Common myeloid progenitor, CD34-positive (primary cell): ENCODE data around the gene SH3PXD2B.
A peak's percentile ranks its signal among the peaks of the same experiment; 100 is the strongest.

ENCODE experiments used
- CTCF ChIA-PET: fragments of 350-600 bp; sonication (Branson Sonifier 250); formaldehyde crosslinking; loops from one replicate; lab custom pipeline; 2021; ENCODE audit warnings: antibody characterized with exemption; lab: Charles Lee
- POLR2A ChIA-PET: fragments of 350-600 bp; sonication (Branson Sonifier 250); formaldehyde crosslinking; loops from one replicate; lab custom pipeline; 2021; ENCODE audit warnings: antibody characterized with exemption; lab: Charles Lee
- DNase-seq, 3 donors: peaks; one replicate each; pipeline versions ENCODE4 v3.0.0 to v3.0.0-alpha.2; 2013
- H3K27ac ChIP-seq, 2 experiments: 1 replicate in 1 of 2; 2 replicates in 1 of 2; pipeline ENCODE4 v1.7.0; 2013; ENCODE audit warnings: inconsistent platforms in 2 of 2, low read length in 2 of 2, mild to moderate bottlenecking in 2 of 2, low read depth in 1 of 2, moderate library complexity in 1 of 2; ENCODE audit not compliant: severe bottlenecking in 2 of 2, insufficient read depth in 1 of 2, poor library complexity in 1 of 2
- H3K27me3 ChIP-seq, 5 experiments: replicated peaks in 2 of 5; 1 replicate in 3 of 5; 2 replicates in 2 of 5; pipeline versions ENCODE4 v1.6.1 to v1.7.0; 2013; ENCODE audit warnings: low read length in 4 of 5, mild to moderate bottlenecking in 2 of 5, moderate library complexity in 2 of 5, inconsistent platforms in 1 of 5; ENCODE audit not compliant: insufficient read depth in 5 of 5, control insufficient read depth in 4 of 5
- H3K36me3 ChIP-seq, 4 experiments: 1 replicate in 2 of 4; 2 replicates in 2 of 4; pipeline versions ENCODE4 v1.6.1 to v1.7.0; 2013; ENCODE audit warnings: low read length in 3 of 4, control low read depth in 1 of 4, mild to moderate bottlenecking in 1 of 4; ENCODE audit not compliant: control insufficient read depth in 4 of 4, insufficient read depth in 4 of 4
- H3K4me1 ChIP-seq, 4 experiments: 1 replicate in 3 of 4; 2 replicates in 1 of 4; pipeline versions ENCODE4 v1.6.1 to v1.7.1; 2013; ENCODE audit warnings: low read length in 3 of 4, mild to moderate bottlenecking in 3 of 4, control low read depth in 1 of 4, inconsistent platforms in 1 of 4, moderate library complexity in 1 of 4; ENCODE audit not compliant: control insufficient read depth in 4 of 4, insufficient read depth in 4 of 4; ENCODE audit errors: control extremely low read depth in 1 of 4
- H3K4me3 ChIP-seq, 7 experiments: 1 replicate in 4 of 7; 2 replicates in 3 of 7; pipeline versions ENCODE4 v1.5.1 to v1.7.0; 2013; ENCODE audit warnings: mild to moderate bottlenecking in 7 of 7, low read length in 6 of 7, moderate library complexity in 6 of 7, inconsistent platforms in 2 of 7, low read depth in 2 of 7, control low read depth in 1 of 7; ENCODE audit not compliant: insufficient read depth in 4 of 7, control insufficient read depth in 1 of 7; ENCODE audit errors: extremely low read depth in 1 of 7
- H3K9me3 ChIP-seq, 5 experiments: 1 replicate in 4 of 5; 2 replicates in 1 of 5; pipeline versions ENCODE4 v1.6.1 to v1.7.1; 2013; ENCODE audit warnings: low read length in 4 of 5, mild to moderate bottlenecking in 2 of 5, inconsistent platforms in 1 of 5, low read depth in 1 of 5, moderate library complexity in 1 of 5; ENCODE audit not compliant: control insufficient read depth in 4 of 5, insufficient read depth in 2 of 5; ENCODE audit errors: control extremely low read depth in 1 of 5
- WGBS: methylation state at CpG from one replicate; pipeline ENCODE4 v1.1.5; 2013; ENCODE audit not compliant: insufficient coverage; 5-methylcytosine and 5-hydroxymethylcytosine counted together

Gene SH3PXD2B

DNA sequence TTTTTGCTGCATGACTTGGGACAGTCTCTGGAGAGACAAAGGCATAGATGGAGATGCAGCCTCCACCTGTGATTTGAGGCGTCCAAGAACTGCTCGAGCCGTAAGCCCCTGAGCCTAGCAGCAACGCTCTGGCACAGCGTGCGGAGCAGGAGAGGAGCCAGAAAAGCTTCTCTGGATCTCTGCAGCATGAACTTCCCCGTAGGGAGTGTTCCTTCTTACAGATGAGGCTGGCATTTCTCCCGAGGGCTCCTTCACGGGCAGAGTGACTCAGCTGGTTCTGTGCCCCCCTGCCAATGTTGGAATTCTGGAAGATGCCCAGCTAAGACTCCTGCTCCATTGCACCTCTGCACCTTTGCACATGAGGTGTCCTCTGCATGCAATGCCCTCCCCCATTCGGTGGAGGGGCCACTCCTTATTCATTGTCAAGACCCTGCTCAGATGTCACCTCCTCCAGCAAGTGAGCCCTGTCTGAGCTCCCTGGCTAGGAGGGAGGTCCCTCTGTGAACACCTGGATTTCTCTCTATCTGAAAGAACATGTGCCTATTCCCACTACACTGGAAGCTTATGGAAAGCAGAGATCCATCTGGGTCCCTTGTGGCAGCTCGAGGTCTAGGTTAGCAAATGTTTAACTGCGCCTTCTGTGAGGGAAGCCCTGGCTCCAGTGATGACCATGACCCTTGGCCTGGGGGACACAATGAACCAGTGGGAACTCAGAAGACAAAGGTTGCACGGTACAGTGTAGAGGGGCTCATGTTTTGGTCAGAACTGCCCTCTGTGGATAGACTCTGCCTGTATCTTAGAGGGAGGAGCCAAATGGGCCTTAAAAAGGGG is 39.6 kb downstream of the SH3PXD2B start:
- 87% methylated on average over 13 of the region's 13 CpGs for WGBS
- POLR2A ChIA-PET = no interaction called here
- H3K4me3 ChIP-seq = no peak overlapping the region
- peaks cover 0 to 42% (median 15%) of the 10 kb centered on the region in 4 experiments for H3K4me1 ChIP-seq
- H3K9me3 ChIP-seq = no peaks in the 10 kb centered on the region
- no peak for DNase-seq
- H3K36me3 ChIP-seq = peaks cover 0 to 2% (median 0%) of the 10 kb centered on the region in 4 experiments
- H3K27ac ChIP-seq = no peak overlapping the region
- CTCF ChIA-PET = no interaction called here
- peaks cover 0 to 5% (median 0%) of the 10 kb centered on the region in 5 experiments for H3K27me3 ChIP-seq

DNA sequence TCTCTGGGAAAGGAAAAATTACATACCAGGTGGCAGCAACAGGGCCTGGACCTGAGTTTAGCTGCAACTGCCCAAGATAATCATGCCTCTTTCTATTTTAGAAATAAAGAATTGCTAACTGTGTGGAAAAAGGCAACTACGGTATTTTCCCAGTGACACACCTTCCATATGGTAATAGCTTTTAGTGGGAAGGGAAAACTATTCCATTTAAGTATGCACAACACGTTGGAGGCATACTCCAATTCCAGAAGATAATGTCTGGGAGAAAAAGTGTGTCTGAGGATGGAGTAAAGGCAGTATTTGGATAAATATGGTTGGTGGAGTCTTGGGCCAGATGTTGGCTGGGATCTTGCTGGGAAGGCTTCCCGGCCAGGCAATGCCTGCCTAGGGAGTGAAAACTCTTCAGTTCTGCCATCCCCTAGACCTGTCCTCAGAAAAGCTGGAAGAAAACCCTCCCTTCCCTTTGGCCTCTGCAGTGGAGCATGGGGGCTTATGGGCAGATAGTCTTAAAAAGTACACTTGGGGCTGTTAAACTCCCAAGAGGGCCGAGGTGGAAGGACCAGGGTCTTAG is 40.6 kb downstream of the SH3PXD2B start:
- CTCF ChIA-PET = no interaction called here
- WGBS = 100% methylated on average over 1 of the region's 4 CpGs
- no peak for DNase-seq
- Histone ChIP-seq H3K27me3 (peaks cover 0 to 5% (median 0%) of the 10 kb centered on the region in 5 experiments), H3K4me1 (peaks cover 0 to 45% (median 16%) of the 10 kb centered on the region in 4 experiments), H3K36me3 (peaks cover 0 to 2% (median 0%) of the 10 kb centered on the region in 4 experiments), H3K27ac (no peak overlapping the region), H3K4me3 (no peak overlapping the region), H3K9me3 (no peaks in the 10 kb centered on the region)
- POLR2A ChIA-PET = no interaction called here

DNA sequence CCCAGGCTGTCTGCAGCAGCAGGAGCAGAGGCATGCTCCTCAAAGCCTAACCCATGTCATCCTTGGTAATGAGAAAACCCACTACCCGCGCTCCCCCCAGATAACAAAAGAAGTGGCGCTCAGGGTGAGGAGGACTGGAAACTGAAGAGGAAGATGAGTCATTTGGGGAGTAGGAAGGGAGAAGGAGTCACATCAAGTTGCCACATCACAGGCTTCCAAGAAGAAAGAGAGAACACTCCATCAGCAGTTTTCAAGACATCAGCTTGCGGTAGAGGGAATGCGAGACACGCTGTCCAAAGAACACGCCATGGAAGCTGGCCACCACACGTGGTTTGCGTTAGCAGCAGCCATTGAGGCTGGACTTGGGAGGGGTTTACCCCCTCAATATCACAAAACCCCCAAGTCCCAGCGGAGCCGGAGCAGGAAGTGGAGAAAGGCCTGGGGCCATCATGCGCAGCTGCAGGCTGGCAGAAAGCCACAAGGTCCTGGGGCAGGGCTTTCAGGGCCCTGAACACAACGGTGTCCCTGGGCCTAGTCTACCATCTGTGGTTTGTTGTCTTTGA is 41.5 kb downstream of the SH3PXD2B start:
- DNase-seq = peak; percentile 14 to 47 (median 46)
- Histone ChIP-seq H3K4me1 (peaks cover 0 to 45% (median 16%) of the 10 kb centered on the region in 4 experiments), H3K27me3 (peaks cover 0 to 5% (median 4%) of the 10 kb centered on the region in 5 experiments), H3K4me3 (no peak overlapping the region), H3K27ac (no peak overlapping the region), H3K36me3 (peaks cover 0 to 2% (median 0%) of the 10 kb centered on the region in 4 experiments), H3K9me3 (no peaks in the 10 kb centered on the region)
- CTCF ChIA-PET = interaction anchor here (1.2 to 2.8 kb wide), 3 partner anchors 22 to 39 kb away, joined by 4 to 7 read pairs (median 7); no protein-coding TSS in a partner anchor
- WGBS = 56% methylated on average over 1 of the region's 13 CpGs
- POLR2A ChIA-PET = interaction anchor here (0.7 kb wide), 1 partner anchor 13 kb away, joined by 3 read pairs; no protein-coding TSS in a partner anchor

DNA sequence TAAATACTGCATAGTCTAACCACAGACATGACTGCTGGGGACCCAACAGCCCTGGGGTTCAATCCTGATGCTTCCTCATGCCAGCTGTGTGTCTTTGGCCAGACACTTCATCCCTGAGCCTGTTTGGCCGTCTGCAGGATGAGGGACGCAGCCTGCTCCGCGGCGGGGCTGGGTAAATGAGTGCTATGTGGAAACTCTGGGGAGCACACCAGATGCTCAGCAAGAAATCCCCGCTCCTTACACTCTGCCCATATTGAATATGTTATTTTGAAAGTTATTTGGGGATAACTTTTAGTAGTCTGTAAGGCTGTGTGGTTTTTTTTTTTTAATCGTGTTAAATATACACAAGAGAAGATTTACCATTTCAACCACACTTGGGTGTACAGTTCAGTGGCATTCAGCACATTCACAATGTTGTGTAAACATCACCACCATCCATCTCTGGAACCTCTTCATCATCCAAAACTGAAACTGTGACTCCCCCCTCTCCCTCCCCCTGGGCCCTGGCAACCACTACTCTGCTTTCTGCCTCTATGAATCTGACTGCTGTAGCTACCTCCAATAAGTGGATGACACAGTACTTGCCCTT is 42.7 kb downstream of the SH3PXD2B start:
- DNase-seq = peak in 2 of 3 donors; percentile 39 to 40
- H3K4me3 ChIP-seq = no peak overlapping the region
- no peaks in the 10 kb centered on the region for H3K9me3 ChIP-seq
- POLR2A ChIA-PET = no interaction called here
- peaks cover 0 to 45% (median 16%) of the 10 kb centered on the region in 4 experiments for H3K4me1 ChIP-seq
- 95% methylated on average over 3 of the region's 7 CpGs for WGBS
- H3K27me3 ChIP-seq = peaks cover 0 to 9% (median 5%) of the 10 kb centered on the region in 5 experiments
- CTCF ChIA-PET = interaction anchor here (1.1 to 2.8 kb wide), 3 partner anchors 10 to 40 kb away, joined by 3 to 7 read pairs (median 7); no protein-coding TSS in a partner anchor
- H3K36me3 ChIP-seq = no peaks in the 10 kb centered on the region
- no peak overlapping the region for H3K27ac ChIP-seq

DNA sequence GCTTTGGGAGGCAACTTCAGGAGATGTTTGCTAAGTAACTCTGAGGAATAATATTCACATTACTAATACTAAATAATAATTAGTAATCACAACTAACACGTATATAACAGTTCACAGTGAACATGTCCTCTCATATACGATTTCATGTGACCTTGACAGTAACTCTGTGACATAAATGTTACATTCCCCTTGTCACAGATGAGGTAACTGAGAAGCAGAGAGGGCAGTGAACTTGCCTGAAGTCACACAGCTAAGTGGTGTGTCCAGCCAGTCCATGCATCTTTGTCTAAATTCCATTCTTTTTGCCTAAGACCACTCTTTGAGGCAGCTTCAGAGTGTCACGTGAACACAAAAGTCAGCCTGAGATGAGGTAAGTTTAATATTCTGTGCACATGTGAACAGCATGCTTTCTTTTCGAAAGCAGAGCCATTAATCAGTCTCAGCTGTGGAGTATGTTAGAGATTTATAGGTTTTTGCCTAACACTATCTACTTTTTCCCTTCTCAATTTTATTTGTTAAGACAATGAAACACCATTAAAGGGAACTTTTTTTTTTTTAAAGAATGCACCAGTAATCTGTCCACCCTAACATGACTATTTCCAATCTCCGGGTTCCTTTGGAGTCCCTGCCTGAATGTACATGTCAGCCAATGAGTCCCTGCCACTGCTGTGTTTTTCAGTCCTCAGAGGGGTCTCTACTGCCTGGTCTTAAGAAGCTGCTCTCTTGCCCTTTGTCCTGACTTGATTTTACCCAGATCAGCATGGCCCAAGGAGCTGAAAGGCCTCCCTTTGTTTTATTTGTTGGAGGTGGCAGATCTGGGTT is 43.5 kb downstream of the SH3PXD2B start:
- CTCF ChIA-PET = interaction anchor here (1.1 to 2.8 kb wide), 3 partner anchors 10 to 41 kb away, joined by 3 to 7 read pairs (median 7); no protein-coding TSS in a partner anchor
- no peak for DNase-seq
- peaks cover 0 to 11% (median 5%) of the 10 kb centered on the region in 5 experiments for H3K27me3 ChIP-seq

DNA sequence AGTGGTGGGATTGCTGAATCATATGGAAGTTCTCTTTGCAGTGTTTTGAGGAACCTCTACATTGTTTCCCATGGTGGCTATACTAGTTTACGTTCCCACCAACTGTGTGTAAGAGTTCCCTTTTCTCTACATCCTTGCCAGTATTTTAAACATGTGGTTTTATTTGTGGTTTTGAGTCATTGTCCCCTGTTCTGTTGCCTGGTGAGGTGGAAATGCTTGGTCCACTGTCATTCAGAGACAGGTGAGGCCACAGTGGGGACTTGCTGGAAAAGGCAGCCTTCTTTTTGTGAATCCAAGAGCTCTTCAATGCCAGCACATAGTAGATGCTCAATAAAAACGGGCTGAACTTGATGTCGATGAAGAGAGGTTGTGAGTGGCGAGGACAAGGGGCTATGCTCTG is 44.2 kb downstream of the SH3PXD2B start:
- no peaks in the 10 kb centered on the region for H3K9me3 ChIP-seq
- DNase-seq = peak; percentile 80 to 96 (median 94)
- no peaks in the 10 kb centered on the region for H3K36me3 ChIP-seq
- CTCF ChIA-PET = interaction anchor here (1.5 to 2.8 kb wide), 2 partner anchors 9 to 42 kb away, joined by 3 to 7 read pairs; no protein-coding TSS in a partner anchor
- no peak overlapping the region for H3K27ac ChIP-seq
- POLR2A ChIA-PET = no interaction called here
- H3K4me3 ChIP-seq = no peak overlapping the region
- peaks cover 0 to 11% (median 5%) of the 10 kb centered on the region in 5 experiments for H3K27me3 ChIP-seq
- H3K4me1 ChIP-seq = peaks cover 0 to 45% (median 16%) of the 10 kb centered on the region in 4 experiments
- WGBS = no CpG with 5 or more reads among the region's 4 CpGs

More for the DNA sequence above, 43.5 kb downstream of the SH3PXD2B start:
- WGBS = 93% methylated on average over 2 of the region's 5 CpGs
- no peak overlapping the region for H3K4me3 ChIP-seq
- H3K9me3 ChIP-seq = no peaks in the 10 kb centered on the region
- POLR2A ChIA-PET = no interaction called here
- H3K27ac ChIP-seq = no peak overlapping the region
- H3K36me3 ChIP-seq = no peaks in the 10 kb centered on the region
- peaks cover 0 to 45% (median 16%) of the 10 kb centered on the region in 4 experiments for H3K4me1 ChIP-seq
